GM19372 (cell line): ENCODE results near the gene PLOD2.

Experiments
- ATAC-seq: cut with Tn5 transposase; IDR thresholded peaks from one replicate; pipeline ENCODE4 v1.9.1; 2021; ENCODE audit warnings: mild to moderate bottlenecking, low read depth, moderate library complexity; ENCODE audit not compliant: unreplicated experiment

The PLOD2 gene

GRCh38 chr3:146052791-146053310, 108.1 kb downstream of the PLOD2 start:
- ATAC-seq, result no peak

DNA sequence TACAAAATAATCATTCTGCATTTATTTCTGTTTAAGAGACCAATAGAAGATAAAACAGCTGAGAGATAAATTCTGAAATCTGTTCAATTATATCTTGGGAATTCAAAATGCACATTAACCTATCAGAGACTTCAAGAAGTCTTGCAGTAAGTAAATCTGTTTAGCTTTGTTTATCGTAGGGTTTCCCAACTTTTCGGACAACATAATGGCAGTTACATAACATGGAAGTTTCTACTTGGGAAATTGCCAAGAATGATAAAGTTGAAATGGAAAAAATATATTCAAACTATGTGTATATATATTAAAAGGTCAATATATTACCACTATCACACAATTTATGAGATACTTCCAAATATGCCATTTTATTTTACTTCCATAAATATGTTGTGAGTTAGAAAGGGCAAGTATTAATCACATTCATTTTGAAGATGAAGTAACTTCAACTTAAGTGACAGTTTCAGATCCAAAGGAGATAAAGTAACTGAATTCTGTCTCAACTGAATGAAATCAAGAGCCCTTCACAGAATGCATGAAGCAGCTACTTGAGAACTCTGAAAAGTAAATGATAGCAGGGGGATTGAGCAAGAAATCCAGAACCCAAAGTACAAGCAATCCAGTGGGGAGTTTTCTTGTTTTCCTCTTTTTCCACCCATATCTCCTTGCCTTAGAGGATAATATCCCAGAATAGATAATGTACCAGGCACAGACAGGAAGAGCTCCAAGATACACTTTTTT, 108.8 kb downstream of the PLOD2 start:
- no peak for ATAC-seq

- no peak for ATAC-seq
Measured at GRCh38 chr3:146050691-146051090, 110.3 kb downstream of the PLOD2 start.

- no peak for ATAC-seq
Measured at GRCh38 chr3:146047485-146047884, 113.5 kb downstream of the PLOD2 start.

- no peak for ATAC-seq
Measured at GRCh38 chr3:146044046-146044445, 116.9 kb downstream of the PLOD2 start.

- no peak for ATAC-seq
Measured at GRCh38 chr3:146040630-146041029, 120.4 kb downstream of the PLOD2 start.

DNA sequence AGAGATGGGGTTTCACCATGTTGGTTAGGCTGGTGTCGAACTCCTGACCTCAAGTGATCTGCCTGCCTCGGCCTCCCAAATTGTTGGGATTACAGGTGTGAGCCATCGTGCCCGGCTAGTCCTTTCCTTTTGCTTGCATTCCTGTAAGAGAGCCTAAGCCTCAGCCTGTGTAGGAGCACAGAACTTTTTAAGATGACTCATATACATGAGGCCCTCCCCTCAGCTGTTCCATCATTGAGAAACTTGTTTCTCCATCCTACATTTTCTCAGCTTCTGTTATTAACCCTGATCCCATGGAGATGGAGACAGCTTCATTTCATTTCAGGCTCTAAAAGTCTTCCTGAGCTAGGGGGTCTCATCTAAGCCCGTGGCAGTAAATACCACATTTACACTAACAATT, 123.3 kb downstream of the PLOD2 start:
- no peak for ATAC-seq

DNA sequence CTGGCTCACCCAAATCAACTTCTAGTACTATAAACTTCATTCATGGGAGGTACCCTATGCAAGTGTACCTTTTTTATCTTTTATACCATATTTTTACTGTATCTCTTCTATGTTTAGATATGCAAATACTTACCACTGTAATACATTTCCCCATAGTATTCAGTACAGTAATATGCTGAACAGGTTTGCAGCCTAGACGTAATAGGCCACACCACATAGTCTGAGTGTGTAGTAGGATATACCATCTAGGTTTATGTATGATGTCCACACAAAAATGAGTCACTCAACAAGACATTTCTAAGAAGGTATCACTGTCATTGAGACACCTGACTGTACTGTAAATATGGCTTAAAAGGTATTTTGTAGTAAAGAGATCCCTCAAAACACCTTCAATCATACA, 124.7 kb downstream of the PLOD2 start:
- no peak for ATAC-seq

DNA sequence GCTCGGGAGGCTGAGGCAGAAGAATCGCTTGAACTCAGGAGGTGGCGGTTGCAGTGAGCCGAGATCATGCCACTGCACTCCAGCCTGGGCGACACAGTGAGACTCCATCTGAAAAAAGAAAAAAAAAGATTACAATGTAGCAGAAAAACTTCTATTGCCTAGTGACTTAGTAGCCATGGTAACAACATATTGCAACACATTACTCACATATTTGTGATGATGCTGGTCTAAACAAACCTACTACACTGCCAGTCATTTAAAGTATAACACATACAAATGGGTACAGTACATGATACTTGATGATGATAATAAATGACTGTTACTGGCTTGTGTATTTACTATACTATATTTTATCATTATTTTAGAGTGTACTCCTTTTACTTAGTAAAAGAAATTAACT, 125.6 kb downstream of the PLOD2 start:
- ATAC-seq, result no peak

DNA sequence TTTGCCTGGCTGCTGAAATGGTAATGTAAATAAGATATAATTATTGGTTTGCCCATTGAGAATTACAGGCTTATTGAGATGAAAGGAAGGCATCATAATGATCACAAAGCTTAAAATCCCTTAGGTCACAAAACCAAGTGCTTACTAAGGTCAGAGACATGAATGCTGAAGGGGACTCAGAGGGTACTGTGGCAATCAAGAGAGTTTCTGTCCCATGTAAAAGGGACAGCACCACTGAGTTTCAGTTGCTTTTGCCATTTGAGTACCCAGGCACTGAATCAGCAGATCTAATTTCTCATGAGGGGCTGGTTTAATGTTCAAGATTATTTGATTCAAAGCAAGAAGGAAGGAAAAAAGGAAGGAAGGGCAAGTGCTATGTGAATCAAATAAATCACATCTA, 127.0 kb downstream of the PLOD2 start:
- no peak for ATAC-seq

GRCh38 chr3:146026547-146026946, 134.4 kb downstream of the PLOD2 start:
- ATAC-seq, result no peak

GRCh38 chr3:146024260-146024659, 136.7 kb downstream of the PLOD2 start:
- ATAC-seq, result no peak

DNA sequence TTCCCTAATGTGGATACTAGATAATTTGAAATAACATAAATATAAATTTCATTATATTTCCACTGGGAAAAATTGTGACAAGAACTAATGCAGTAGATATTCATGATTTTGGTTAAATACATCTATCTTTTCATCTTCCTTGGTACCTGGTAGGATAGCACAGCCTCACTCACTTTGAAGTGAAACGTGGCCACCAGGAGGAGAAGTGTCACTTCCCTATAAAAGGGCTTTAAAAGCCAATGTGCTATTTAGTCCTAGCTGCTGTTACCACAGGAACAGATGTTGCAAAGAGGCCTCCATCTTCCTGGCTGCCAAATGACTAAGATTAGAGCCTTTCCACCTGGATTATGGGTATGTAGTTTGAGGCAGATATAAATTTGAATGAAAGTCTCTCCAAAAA, 140.0 kb downstream of the PLOD2 start:
- no peak for ATAC-seq

GRCh38 chr3:146019508-146019907, 141.5 kb downstream of the PLOD2 start:
- ATAC-seq, result no peak
